Colonic mucosa (tissue), 4 donors: Measurements from ENCODE around the gene MON1B. TPM values are rescaled to one million over a fixed set of nuclear protein-coding genes. Genes with fewer than 3 reads are reported as not detected.

ENCODE experiments used
- DNase-seq: peaks from one replicate; pipeline ENCODE4 v3.0.0-alpha.2; 2020
- H3K27ac ChIP-seq: fragments of 200-600 bp; one replicate; pipeline ENCODE4 v1.8.0; 2021
- H3K27me3 ChIP-seq: fragments of 200-600 bp; one replicate; pipeline ENCODE4 v1.8.0; 2021
- H3K36me3 ChIP-seq: fragments of 200-600 bp; one replicate; pipeline ENCODE4 v1.8.0; 2021
- H3K4me1 ChIP-seq: fragments of 200-600 bp; one replicate; pipeline ENCODE4 v1.8.0; 2021; ENCODE audit warnings: mild to moderate bottlenecking
- H3K4me3 ChIP-seq: fragments of 200-600 bp; one replicate; pipeline ENCODE4 v1.8.0; 2021
- H3K9ac ChIP-seq, 2 donors: one replicate each; pipeline ENCODE4 v1.7.0; 2013; ENCODE audit warnings: control low read depth in 2 of 2, low read depth in 2 of 2, low read length in 2 of 2
- H3K9me3 ChIP-seq: fragments of 200-600 bp; one replicate; pipeline ENCODE4 v1.8.0; 2021
- intact Hi-C: fragments of 100-400 bp; cut with DNase I; formaldehyde crosslinking; loops from one replicate; pipeline ENCODE4 v1.14.1; 2022
- total RNA-seq, 2 donors: library from RNA; stranded (reverse); fragmentation: NEBNext Ultra II Directional in 1 of 2; extraction: Animal tissue kit (Norgen Biotek cat#: 25700) in 1 of 2; gene quantifications; one replicate each; pipeline ENCODE4 v1.2.1, GENCODE V29; 2021
- TF ChIP-seq, protein P1 (sequence below): fragments of 200-600 bp; IDR thresholded peaks from one replicate; pipeline ENCODE4 v1.8.0; 2022; ENCODE audit warnings: antibody characterized with exemption, mild to moderate bottlenecking
- donor health status: healthy.
- donor health status: DM: no; HTN: no; CAD: no.
- donor health status: DM: no; HTN: no; CAD: no.

The MON1B gene
- total RNA-seq, 2 donors from 2014 or later = 69.6 to 103 TPM

GRCh38 chr16:77193377-77193776 lies 2.4 kb downstream of the MON1B start:
- H3K9ac ChIP-seq = no peak overlapping the region
- no peak overlapping the region for H3K27ac ChIP-seq
- intact Hi-C loops = no loop called here
- TF ChIP-seq, protein P1, sequence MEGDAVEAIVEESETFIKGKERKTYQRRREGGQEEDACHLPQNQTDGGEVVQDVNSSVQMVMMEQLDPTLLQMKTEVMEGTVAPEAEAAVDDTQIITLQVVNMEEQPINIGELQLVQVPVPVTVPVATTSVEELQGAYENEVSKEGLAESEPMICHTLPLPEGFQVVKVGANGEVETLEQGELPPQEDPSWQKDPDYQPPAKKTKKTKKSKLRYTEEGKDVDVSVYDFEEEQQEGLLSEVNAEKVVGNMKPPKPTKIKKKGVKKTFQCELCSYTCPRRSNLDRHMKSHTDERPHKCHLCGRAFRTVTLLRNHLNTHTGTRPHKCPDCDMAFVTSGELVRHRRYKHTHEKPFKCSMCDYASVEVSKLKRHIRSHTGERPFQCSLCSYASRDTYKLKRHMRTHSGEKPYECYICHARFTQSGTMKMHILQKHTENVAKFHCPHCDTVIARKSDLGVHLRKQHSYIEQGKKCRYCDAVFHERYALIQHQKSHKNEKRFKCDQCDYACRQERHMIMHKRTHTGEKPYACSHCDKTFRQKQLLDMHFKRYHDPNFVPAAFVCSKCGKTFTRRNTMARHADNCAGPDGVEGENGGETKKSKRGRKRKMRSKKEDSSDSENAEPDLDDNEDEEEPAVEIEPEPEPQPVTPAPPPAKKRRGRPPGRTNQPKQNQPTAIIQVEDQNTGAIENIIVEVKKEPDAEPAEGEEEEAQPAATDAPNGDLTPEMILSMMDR = no peak
- no peaks in the 10 kb centered on the region for H3K27me3 ChIP-seq
- peaks cover 8% of the 10 kb centered on the region for H3K4me1 ChIP-seq
- no peak overlapping the region for H3K4me3 ChIP-seq
- no peak for DNase-seq
- peaks cover 8% of the 10 kb centered on the region for H3K36me3 ChIP-seq
- no peaks in the 10 kb centered on the region for H3K9me3 ChIP-seq

DNA sequence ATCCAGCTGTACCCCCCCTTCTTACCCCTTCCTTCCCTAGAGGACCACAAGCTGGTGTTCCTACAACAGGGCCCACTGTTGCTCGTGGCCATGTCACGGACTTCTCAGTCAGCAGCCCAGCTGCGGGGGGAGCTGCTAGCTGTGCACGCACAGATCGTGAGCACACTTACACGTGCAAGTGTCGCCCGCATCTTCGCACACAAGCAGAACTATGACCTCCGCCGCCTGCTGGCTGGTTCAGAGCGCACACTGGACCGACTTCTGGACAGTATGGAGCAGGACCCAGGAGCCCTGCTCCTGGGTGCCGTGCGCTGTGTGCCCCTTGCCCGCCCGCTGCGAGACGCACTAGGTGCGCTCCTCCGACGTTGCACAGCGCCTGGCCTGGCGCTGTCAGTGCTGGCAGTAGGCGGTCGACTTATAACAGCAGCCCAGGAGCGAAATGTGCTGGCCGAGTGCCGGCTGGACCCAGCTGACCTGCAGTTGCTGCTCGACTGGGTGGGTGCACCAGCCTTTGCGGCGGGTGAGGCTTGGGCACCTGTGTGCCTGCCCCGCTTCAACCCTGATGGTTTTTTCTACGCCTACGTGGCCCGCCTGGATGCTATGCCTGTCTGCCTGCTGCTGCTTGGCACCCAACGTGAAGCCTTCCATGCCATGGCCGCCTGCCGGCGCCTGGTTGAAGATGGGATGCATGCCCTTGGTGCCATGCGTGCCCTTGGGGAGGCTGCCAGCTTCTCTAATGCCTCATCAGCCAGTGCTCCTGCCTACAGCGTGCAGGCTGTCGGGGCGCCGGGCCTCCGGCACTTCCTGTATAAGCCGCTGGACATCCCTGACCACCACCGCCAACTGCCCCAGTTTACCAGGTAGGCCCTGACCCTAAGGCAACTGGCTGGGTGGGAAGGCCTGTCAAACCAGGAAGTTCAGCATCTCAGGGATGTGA lies 3.6 kb downstream of the MON1B start:
- no peaks in the 10 kb centered on the region for H3K9me3 ChIP-seq
- no peak overlapping the region for H3K4me3 ChIP-seq
- no peak overlapping the region for H3K9ac ChIP-seq
- no peaks in the 10 kb centered on the region for H3K27me3 ChIP-seq
- TF ChIP-seq, protein P1 = no peak
- H3K36me3 ChIP-seq = peaks cover 8% of the 10 kb centered on the region
- intact Hi-C loops = no loop called here
- H3K27ac ChIP-seq = no peak overlapping the region
- no peak for DNase-seq
- peaks cover 8% of the 10 kb centered on the region for H3K4me1 ChIP-seq

DNA sequence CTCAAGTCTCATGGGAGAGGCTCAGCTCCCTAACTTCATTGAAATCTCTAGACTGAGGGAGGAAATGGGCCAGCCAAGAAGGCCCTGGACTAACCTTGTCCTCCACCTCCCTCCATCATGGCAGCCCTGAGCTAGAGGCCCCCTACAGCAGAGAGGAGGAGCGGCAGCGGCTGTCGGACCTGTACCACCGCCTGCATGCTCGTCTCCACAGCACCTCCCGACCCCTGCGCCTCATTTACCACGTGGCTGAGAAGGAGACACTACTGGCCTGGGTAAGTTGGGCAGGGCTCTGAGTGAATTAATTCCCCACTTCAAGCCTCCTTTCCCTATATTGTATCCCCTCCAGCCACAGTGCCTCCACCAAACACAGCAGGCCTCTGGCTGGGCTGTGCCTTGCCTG lies 4.4 kb downstream of the MON1B start:
- no peak overlapping the region for H3K27ac ChIP-seq
- H3K9ac ChIP-seq = no peak overlapping the region

GRCh38 chr16:77197747-77198146 lies 6.8 kb downstream of the MON1B start:
- intact Hi-C loops = no loop called here
- Histone ChIP-seq H3K4me3 (no peak overlapping the region), H3K27ac (no peak overlapping the region), H3K27me3 (no peaks in the 10 kb centered on the region), H3K4me1 (no peaks in the 10 kb centered on the region), H3K9me3 (no peaks in the 10 kb centered on the region), H3K36me3 (peaks cover 8% of the 10 kb centered on the region), H3K9ac (no peak overlapping the region)
- TF ChIP-seq, protein P1 = no peak
- DNase-seq = no peak

More for the DNA sequence above, 4.4 kb downstream of the MON1B start:
- Histone ChIP-seq H3K4me1 (peaks cover 8% of the 10 kb centered on the region), H3K27me3 (no peaks in the 10 kb centered on the region), H3K9me3 (no peaks in the 10 kb centered on the region), H3K36me3 (peaks cover 8% of the 10 kb centered on the region), H3K4me3 (no peak overlapping the region)
- TF ChIP-seq, protein P1 = no peak
- no peak for DNase-seq
- intact Hi-C loops = no loop called here

GRCh38 chr16:77199211-77199610 lies 8.2 kb downstream of the MON1B start, which contains the start of gene SYCE1L:
SYCE1L (plus strand) TSS chr16:77199408; CDS start chr16:77199452, 44 bp downstream.
- DNase-seq = no peak
- no peak within 1 kb of the TSS for H3K27ac ChIP-seq
- H3K36me3 ChIP-seq = peaks cover 8% of the 10 kb centered on the region
- no peaks in the 10 kb centered on the region for H3K4me1 ChIP-seq
- no peak within 1 kb of the TSS for H3K9ac ChIP-seq
- H3K27me3 ChIP-seq = no peaks in the 10 kb centered on the region
- intact Hi-C loops = no loop called here
- TF ChIP-seq, protein P1 = no peak
- no peak within 1 kb of the TSS for H3K4me3 ChIP-seq
- no peaks in the 10 kb centered on the region for H3K9me3 ChIP-seq
